ENCODE results near the gene ELF3. TPM values are rescaled to one million over a fixed set of nuclear protein-coding genes. Genes with fewer than 3 reads are reported as not detected.
"Not testable (repeated sequence)": the region's sequence is repeated elsewhere in the genome, so short reads cannot be mapped to it uniquely, and the experiment has no call there.

The ELF3 gene
- total and polyA plus RNA-seq, 4 experiments from 2014 or later: 0.17 to 1.1 (median 0.33) TPM; not detected in 1

GRCh38 chr1:202049129-202049528 lies 38.7 kb downstream of the ELF3 start:
- Mint-ChIP-seq H3K27me3 (peaks cover 5 to 11% of the 10 kb centered on the region in 2 donors), H3K36me3 (no peaks in the 10 kb centered on the region), H3K9me3 (no peaks in the 10 kb centered on the region), H3K4me3 (no peak overlapping the region), H3K4me1 (peaks cover 0 to 5% (median 0%) of the 10 kb centered on the region in 4 donors), H3K27ac (no peak overlapping the region)
- no peaks in the 10 kb centered on the region for H3K36me3 ChIP-seq (ENCODE audit: insufficient read depth, low read length)
- intact Hi-C loops (cut with micrococcal nuclease): no loop called here
- DNase-seq: no peak
- no peaks in the 10 kb centered on the region for H3K4me1 ChIP-seq (ENCODE audit: insufficient read depth, low read length)
- no peak overlapping the region for H3K27ac ChIP-seq (ENCODE audit: low read depth, low read length)
- peaks cover 3% of the 10 kb centered on the region for H3K27me3 ChIP-seq (ENCODE audit: insufficient read depth, low read length)
- H3K4me3 ChIP-seq (ENCODE audit: low read length in 2 of 2): no peak overlapping the region
- CTCF ChIA-PET (ENCODE audit: partially characterized antibody): interaction anchor here (0.5 to 1.2 kb wide), 2 partner anchors 49 to 828 kb away, joined by 3 read pairs; no protein-coding TSS in a partner anchor
- POLR2A ChIA-PET (ENCODE audit: partially characterized antibody): no interaction called here
- H3K9me3 ChIP-seq (ENCODE audit: control insufficient read depth in 1 of 2, low read length in 2 of 2): no peaks in the 10 kb centered on the region

GRCh38 chr1:202054094-202054493 lies 43.7 kb downstream of the ELF3 start:
- POLR2A ChIA-PET (ENCODE audit: partially characterized antibody): no interaction called here
- intact Hi-C loops (cut with micrococcal nuclease): no loop called here
- DNase-seq: no peak
- Histone ChIP-seq H3K4me1 (ENCODE audit: insufficient read depth, low read length) (no peaks in the 10 kb centered on the region), H3K27ac (ENCODE audit: low read depth, low read length) (no peak overlapping the region), H3K36me3 (ENCODE audit: insufficient read depth, low read length) (no peaks in the 10 kb centered on the region), H3K27me3 (ENCODE audit: insufficient read depth, low read length) (peaks cover under 1% of the 10 kb centered on the region), H3K9me3 (ENCODE audit: control insufficient read depth in 1 of 2, low read length in 2 of 2) (no peaks in the 10 kb centered on the region), H3K4me3 (ENCODE audit: low read length in 2 of 2) (no peak overlapping the region)
- no peak overlapping the region for H3K4me3 Mint-ChIP-seq
- H3K27me3 Mint-ChIP-seq: peaks cover under 1 to 9% of the 10 kb centered on the region in 2 donors
- no peaks in the 10 kb centered on the region for H3K36me3 Mint-ChIP-seq
- peaks cover 0 to 3% (median 0%) of the 10 kb centered on the region in 8 donors for H3K9me3 Mint-ChIP-seq
- H3K4me1 Mint-ChIP-seq: no peaks in the 10 kb centered on the region
- CTCF ChIA-PET (ENCODE audit: partially characterized antibody): no interaction called here
- no peak overlapping the region for H3K27ac Mint-ChIP-seq

GRCh38 chr1:202054673-202055072 lies 44.3 kb downstream of the ELF3 start:
- H3K27me3 ChIP-seq (ENCODE audit: insufficient read depth, low read length); H3K27ac Mint-ChIP-seq; H3K4me1 ChIP-seq (ENCODE audit: insufficient read depth, low read length); DNase-seq; POLR2A ChIA-PET (ENCODE audit: partially characterized antibody); CTCF ChIA-PET (ENCODE audit: partially characterized antibody); H3K27ac ChIP-seq (ENCODE audit: low read depth, low read length); H3K4me3 Mint-ChIP-seq; H3K9me3 Mint-ChIP-seq; H3K36me3 ChIP-seq (ENCODE audit: insufficient read depth, low read length); intact Hi-C loops (cut with micrococcal nuclease); H3K4me3 ChIP-seq (ENCODE audit: low read length in 2 of 2); H3K36me3 Mint-ChIP-seq; H3K9me3 ChIP-seq (ENCODE audit: control insufficient read depth in 1 of 2, low read length in 2 of 2); H3K4me1 Mint-ChIP-seq: not testable (repeated sequence)
- H3K27me3 Mint-ChIP-seq: peaks cover 0 to 11% of the 10 kb centered on the region in 2 donors

GRCh38 chr1:202056644-202057334 lies 46.4 kb downstream of the ELF3 start:
- H3K9me3 ChIP-seq (ENCODE audit: control insufficient read depth in 1 of 2, low read length in 2 of 2): no peaks in the 10 kb centered on the region
- Mint-ChIP-seq H3K27ac (no peak overlapping the region), H3K27me3 (peaks cover 1 to 17% of the 10 kb centered on the region in 2 donors), H3K36me3 (no peaks in the 10 kb centered on the region), H3K4me1 (no peaks in the 10 kb centered on the region), H3K9me3 (peaks cover 0 to 5% (median 0%) of the 10 kb centered on the region in 8 donors), H3K4me3 (no peak overlapping the region)
- H3K27me3 ChIP-seq (ENCODE audit: insufficient read depth, low read length): no peaks in the 10 kb centered on the region
- no peaks in the 10 kb centered on the region for H3K36me3 ChIP-seq (ENCODE audit: insufficient read depth, low read length)
- no peaks in the 10 kb centered on the region for H3K4me1 ChIP-seq (ENCODE audit: insufficient read depth, low read length)
- CTCF ChIA-PET (ENCODE audit: partially characterized antibody): no interaction called here
- intact Hi-C loops (cut with micrococcal nuclease): no loop called here
- H3K27ac ChIP-seq (ENCODE audit: low read depth, low read length): no peak overlapping the region
- no peak overlapping the region for H3K4me3 ChIP-seq (ENCODE audit: low read length in 2 of 2)
- no peak for DNase-seq
- POLR2A ChIA-PET (ENCODE audit: partially characterized antibody): no interaction called here

GRCh38 chr1:202057335-202057704 lies 46.9 kb downstream of the ELF3 start:
- H3K27ac Mint-ChIP-seq; H3K4me1 ChIP-seq (ENCODE audit: insufficient read depth, low read length); H3K27me3 ChIP-seq (ENCODE audit: insufficient read depth, low read length); H3K9me3 ChIP-seq (ENCODE audit: control insufficient read depth in 1 of 2, low read length in 2 of 2); H3K27ac ChIP-seq (ENCODE audit: low read depth, low read length); H3K4me3 Mint-ChIP-seq; H3K4me3 ChIP-seq (ENCODE audit: low read length in 2 of 2); DNase-seq; CTCF ChIA-PET (ENCODE audit: partially characterized antibody); intact Hi-C loops (cut with micrococcal nuclease); POLR2A ChIA-PET (ENCODE audit: partially characterized antibody); H3K36me3 Mint-ChIP-seq; H3K9me3 Mint-ChIP-seq; H3K4me1 Mint-ChIP-seq; H3K36me3 ChIP-seq (ENCODE audit: insufficient read depth, low read length): not testable (repeated sequence)
- H3K27me3 Mint-ChIP-seq: peaks cover 3 to 20% of the 10 kb centered on the region in 2 donors

GRCh38 chr1:202058001-202058908 lies 47.9 kb downstream of the ELF3 start:
- H3K9me3 ChIP-seq (ENCODE audit: control insufficient read depth in 1 of 2, low read length in 2 of 2): no peaks in the 10 kb centered on the region
- H3K36me3 Mint-ChIP-seq: no peaks in the 10 kb centered on the region
- CTCF ChIA-PET (ENCODE audit: partially characterized antibody): no interaction called here
- POLR2A ChIA-PET (ENCODE audit: partially characterized antibody): no interaction called here
- DNase-seq: no peak
- no peak overlapping the region for H3K4me3 ChIP-seq (ENCODE audit: low read length in 2 of 2)
- peaks cover 0 to 5% (median 0%) of the 10 kb centered on the region in 8 donors for H3K9me3 Mint-ChIP-seq
- no peaks in the 10 kb centered on the region for H3K36me3 ChIP-seq (ENCODE audit: insufficient read depth, low read length)
- peaks cover 3 to 22% of the 10 kb centered on the region in 2 donors for H3K27me3 Mint-ChIP-seq
- H3K27me3 ChIP-seq (ENCODE audit: insufficient read depth, low read length): no peaks in the 10 kb centered on the region
- intact Hi-C loops (cut with micrococcal nuclease): no loop called here
- H3K4me1 Mint-ChIP-seq: no peaks in the 10 kb centered on the region
- no peak overlapping the region for H3K4me3 Mint-ChIP-seq
- no peaks in the 10 kb centered on the region for H3K4me1 ChIP-seq (ENCODE audit: insufficient read depth, low read length)
- no peak overlapping the region for H3K27ac ChIP-seq (ENCODE audit: low read depth, low read length)
- peak overlapping the region in 1 of 7 donors; percentile 62 for H3K27ac Mint-ChIP-seq

- no peaks in the 10 kb centered on the region for H3K36me3 Mint-ChIP-seq
- ChIA-PET POLR2A (ENCODE audit: partially characterized antibody) (no interaction called here), CTCF (ENCODE audit: partially characterized antibody) (no interaction called here)
- no peaks in the 10 kb centered on the region for H3K27me3 ChIP-seq (ENCODE audit: insufficient read depth, low read length)
- no peaks in the 10 kb centered on the region for H3K4me1 Mint-ChIP-seq
- H3K4me3 ChIP-seq (ENCODE audit: low read length in 2 of 2): no peak overlapping the region
- H3K4me1 ChIP-seq (ENCODE audit: insufficient read depth, low read length): no peaks in the 10 kb centered on the region
- H3K9me3 ChIP-seq (ENCODE audit: control insufficient read depth in 1 of 2, low read length in 2 of 2): no peaks in the 10 kb centered on the region
- no peaks in the 10 kb centered on the region for H3K36me3 ChIP-seq (ENCODE audit: insufficient read depth, low read length)
- intact Hi-C loops (cut with micrococcal nuclease): no loop called here
- H3K4me3 Mint-ChIP-seq: no peak overlapping the region
- no peak overlapping the region for H3K27ac Mint-ChIP-seq
- H3K27ac ChIP-seq (ENCODE audit: low read depth, low read length): no peak overlapping the region
- DNase-seq: no peak
- H3K9me3 Mint-ChIP-seq: peaks cover 0 to 3% (median 0%) of the 10 kb centered on the region in 8 donors
- H3K27me3 Mint-ChIP-seq: peaks cover 6 to 16% of the 10 kb centered on the region in 2 donors
Observed at GRCh38 chr1:202061055-202061454, 50.7 kb downstream of the ELF3 start.
